Measurements from ENCODE around the gene POLR2E.

The POLR2E gene

DNA sequence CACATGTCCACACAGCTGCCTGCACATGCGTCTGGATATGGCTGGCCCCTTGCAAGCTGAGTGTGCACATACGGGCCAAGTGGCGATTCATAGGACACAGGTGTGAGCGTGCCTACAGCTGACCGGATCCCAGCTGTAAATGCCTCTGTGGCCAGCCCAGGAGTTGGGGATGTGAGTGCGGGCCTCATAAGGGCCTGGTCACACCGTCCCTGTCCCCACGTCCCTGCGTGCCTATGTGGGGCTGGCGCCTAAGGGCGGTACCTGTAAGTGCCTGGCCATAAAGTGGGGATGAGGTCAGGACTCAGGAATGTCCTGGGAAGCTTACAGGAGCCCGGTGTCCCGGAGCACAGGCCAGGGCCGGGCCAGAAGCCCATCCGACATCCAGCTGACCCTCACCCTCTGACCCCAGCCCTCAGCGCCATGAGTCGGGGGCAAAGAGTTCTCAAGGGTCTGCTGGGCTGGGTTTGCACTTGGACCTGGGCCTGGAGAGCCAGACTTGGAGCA is 29.5 kb downstream of the POLR2E start:
- DNase-seq (ENCODE audit: low read depth in 2 of 2): no peak

DNA sequence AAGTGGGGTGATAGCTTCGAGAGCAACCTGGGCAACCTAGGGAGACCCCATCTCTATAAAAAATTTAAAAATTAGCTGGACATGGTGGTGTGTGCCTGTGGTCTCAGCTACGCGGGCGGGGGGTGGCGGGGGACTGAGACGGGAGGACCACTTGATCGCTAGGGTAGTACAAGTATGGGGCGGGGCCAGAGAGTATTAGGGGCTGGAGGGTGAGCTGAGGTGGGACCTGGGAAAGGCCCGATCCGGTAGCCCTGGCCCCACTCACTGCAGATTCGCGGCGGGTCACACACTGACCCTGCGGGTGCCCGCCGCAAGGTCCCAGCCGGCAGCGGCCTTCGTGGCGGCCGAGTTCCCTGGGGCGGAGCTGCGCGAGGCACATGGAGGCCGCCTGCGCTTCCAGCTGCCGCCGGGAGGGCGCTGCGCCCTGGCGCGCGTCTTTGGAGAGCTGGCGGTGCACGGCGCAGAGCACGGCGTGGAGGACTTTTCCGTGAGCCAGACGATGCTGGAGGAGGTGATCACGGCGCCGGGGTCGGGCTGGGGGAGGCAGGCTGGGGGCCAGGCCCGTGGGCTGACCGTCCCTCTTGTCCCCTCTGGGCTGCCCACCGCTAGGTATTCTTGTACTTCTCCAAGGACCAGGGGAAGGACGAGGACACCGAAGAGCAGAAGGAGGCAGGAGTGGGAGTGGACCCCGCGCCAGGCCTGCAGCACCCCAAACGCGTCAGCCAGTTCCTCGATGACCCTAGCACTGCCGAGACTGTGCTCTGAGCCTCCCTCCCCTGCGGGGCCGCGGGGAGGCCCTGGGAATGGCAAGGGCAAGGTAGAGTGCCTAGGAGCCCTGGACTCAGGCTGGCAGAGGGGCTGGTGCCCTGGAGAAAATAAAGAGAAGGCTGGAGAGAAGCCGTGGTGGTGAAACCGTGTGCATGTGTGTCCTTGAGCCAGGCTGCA is 30.2 kb downstream of the POLR2E start:
- DNase-seq (ENCODE audit: low read depth in 2 of 2): peak; percentile 45 to 56

DNA sequence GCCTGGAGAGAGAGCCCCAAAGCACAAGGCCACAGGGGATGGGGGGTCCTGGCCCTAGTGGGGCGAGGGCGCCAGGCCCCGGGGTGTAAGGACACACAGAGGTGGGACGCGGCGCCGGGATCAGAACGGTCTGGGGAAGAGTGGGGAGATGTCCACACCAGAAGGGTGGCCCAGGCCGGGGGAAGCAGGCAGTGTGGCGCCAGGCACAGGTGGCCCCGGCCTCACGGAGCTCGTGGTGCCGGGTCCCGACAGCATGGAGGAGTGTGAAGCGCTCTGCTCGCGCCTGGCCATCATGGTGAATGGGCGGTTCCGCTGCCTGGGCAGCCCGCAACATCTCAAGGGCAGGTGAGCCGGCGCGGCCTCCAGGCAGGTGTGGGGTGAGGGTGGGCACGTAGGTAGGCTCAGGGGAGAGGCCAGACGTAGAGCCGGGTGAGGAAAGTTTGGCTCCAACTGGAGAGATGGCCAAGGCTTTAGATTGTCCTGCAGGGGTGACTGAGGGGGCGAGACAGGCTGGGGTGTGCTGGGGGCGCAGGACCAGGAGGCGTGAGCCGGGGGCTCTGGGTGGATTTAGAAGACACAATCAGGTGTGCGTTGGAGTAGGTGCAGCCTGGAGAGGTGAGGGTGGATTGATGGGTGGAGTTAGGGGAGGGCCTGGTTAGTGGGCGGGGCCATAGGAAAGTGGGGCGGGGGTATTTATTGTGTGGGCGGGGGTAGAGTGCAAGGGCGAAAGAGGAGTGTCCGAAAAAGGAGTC is 31.1 kb downstream of the POLR2E start:
- DNase-seq (ENCODE audit: low read depth in 2 of 2): no peak

DNA sequence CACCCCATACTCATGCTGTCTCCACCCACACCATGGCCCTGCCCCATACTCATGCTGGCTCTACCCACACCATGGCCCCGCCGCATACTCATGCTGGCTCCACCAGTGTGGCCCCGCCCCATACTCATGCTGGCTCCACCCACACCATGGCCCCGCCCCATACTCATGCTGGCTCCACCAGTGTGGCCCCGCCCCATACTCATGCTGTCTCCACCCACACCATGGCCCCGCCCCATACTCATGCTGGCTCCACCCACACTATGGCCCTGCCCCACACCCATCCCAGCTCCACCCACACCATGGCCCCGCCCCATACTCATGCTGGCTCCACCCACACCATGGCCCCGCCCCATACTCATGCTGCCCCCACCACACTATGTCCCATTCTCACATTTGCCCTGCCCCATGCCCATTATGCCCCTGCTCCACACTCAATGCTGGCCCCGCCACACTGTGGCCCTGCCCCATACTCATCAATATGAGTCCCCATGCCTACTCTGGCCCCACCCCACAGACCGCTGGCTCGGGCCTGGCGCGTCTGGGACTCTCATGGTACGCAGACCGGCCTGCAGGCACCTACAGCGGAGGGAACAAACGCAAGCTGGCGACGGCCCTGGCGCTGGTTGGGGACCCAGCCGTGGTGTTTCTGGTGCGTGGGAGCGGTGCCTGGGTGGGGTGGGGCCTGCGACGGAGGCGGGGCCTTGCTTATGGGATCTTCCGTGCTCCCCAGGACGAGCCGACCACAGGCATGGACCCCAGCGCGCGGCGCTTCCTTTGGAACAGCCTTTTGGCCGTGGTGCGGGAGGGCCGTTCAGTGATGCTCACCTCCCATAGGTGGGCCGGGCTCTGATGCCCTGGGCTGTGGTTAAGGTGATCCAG is 31.9 kb downstream of the POLR2E start:
- DNase-seq (ENCODE audit: low read depth in 2 of 2): no peak

DNA sequence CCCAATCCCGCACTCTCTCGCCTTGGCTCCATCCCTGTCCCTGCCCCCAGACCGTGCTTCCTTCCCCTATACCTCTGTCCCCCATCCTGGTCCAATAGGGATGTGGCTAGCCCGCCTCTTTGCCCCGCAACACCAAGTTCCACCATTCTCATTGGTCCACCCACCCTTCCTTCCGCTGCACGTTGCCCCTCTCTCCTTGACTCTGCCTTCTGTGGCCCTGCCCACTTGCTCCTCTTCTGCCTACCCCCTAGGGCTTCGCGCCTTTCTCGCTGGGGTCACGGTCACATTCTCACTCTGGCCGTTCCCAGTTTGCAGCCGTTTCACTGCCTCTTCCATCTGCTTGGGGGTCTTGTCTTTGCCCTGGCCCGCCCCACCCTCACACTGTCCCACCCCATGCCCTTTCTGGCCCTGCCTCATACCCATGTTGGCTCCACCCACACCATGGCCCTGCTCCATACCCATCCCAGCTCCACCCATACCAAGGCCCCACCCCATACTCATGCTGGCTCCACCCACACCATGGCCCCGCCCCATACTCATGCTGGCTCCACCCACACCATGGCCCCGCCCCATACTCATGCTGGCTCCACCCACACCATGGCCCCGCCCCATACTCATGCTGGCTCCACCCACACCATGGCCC is 32.7 kb downstream of the POLR2E start:
- no peak for DNase-seq (ENCODE audit: low read depth in 2 of 2)

DNA sequence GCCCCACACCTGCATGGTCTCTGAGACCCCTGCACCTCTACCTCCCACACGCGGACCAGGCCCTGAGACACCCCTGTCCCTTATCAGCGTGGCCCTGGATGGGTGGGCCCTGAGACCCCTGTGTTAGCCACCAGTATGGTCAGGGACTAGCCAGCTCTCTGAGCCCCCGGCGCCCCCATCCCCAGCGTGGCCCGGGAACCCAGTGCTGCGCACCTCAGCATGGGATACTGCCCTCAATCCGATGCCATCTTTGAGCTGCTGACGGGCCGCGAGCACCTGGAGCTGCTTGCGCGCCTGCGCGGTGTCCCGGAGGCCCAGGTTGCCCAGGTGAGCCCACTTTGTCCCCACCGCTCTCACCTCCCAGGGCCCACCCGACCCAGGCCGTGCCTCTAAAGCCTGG is 33.2 kb downstream of the POLR2E start:
- no peak for DNase-seq (ENCODE audit: low read depth in 2 of 2)

DNA sequence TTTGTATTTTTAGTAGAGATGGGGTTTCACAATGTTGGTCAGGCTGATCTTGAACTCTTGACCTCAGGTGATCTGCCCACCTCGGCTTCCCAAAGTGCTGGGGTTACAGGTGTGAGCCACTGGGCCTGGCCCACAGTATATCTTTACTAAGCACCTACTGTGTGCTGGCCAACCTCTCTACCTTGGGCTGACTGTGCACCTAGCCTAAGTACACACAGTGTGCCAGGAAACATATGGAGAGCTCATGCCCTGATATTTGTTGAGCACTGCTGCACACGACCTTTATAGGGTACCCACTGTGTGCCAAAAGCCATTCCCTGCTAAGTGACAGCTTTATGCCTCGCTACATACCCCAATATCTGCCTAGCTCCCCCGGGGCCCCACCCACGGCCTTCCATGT is 34.5 kb downstream of the POLR2E start:
- no peak for DNase-seq (ENCODE audit: low read depth in 2 of 2)

DNA sequence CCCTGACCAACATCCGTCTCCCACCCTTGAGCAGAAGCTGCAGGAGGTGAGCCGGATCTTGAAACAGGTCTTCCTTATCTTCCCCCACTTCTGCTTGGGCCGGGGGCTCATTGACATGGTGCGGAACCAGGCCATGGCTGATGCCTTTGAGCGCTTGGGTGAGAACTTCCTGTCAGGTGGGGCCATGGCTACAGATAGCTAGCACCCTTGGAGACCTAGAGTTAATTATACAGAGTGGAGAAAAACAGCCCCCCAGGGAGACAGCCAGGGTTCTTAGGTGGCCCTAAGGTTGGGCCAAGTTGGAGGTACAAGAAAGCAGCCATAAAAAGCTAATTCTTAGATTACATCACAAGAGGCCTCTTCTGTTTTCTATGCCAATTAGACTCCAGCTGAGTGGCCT is 37.1 kb downstream of the POLR2E start:
- DNase-seq (ENCODE audit: low read depth in 2 of 2): no peak

DNA sequence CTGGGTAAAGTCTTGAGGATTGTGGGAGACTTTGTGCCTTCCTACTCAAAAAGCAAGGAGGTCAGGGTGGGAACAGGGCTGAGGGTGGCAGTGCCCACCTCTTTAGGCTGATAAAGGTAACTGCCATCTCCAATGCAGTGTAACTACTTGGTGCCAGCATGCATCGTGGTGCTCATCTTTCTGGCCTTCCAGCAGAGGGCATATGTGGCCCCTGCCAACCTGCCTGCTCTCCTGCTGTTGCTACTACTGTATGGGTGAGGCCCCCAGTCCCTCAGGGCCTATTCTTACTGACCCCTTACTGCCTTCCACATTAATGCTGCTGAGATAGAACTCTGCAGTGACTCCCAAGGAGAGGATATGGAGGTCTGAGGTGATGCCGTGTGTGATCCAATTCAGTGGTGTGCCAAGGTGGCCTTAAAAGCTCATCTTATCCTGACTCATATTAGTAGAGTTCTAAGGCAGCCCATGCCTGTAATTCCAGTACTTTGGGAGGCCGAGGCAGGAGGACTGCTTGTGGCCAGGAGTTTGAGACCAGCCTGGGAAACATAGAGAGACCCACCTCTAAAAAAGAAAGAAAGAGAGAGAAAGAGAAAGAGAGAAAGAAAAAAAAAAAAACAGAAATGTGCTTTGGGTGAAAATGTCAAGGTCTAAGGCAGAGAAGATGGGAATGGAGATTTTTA is 37.9 kb downstream of the POLR2E start:
- DNase-seq (ENCODE audit: low read depth in 2 of 2): no peak

DNA sequence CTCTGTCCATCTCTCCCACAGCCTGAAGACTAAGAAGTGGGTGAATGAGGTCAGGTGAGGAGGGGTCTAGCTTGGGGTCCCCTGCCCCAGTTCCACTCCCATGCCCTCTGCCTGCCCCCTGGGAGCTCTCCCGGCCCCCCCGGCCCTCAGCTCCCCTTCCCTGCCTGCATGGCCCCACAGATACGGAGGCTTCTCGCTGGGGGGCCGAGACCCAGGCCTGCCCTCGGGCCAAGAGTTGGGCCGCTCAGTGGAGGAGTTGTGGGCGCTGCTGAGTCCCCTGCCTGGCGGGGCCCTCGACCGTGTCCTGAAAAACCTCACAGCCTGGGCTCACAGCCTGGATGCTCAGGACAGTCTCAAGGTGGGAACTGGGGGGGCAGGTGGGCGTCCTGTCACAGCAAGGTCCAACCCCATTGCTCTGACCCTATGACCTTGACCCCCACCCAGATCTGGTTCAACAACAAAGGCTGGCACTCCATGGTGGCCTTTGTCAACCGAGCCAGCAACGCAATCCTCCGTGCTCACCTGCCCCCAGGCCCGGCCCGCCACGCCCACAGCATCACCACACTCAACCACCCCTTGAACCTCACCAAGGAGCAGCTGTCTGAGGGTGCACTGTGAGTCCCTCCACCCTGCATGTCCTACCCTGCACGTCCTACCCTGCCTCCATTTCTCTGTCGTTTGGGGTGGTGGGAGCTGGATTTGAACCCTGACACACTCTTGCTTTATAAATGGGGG is 39.1 kb downstream of the POLR2E start:
- DNase-seq (ENCODE audit: low read depth in 2 of 2): no peak

DNA sequence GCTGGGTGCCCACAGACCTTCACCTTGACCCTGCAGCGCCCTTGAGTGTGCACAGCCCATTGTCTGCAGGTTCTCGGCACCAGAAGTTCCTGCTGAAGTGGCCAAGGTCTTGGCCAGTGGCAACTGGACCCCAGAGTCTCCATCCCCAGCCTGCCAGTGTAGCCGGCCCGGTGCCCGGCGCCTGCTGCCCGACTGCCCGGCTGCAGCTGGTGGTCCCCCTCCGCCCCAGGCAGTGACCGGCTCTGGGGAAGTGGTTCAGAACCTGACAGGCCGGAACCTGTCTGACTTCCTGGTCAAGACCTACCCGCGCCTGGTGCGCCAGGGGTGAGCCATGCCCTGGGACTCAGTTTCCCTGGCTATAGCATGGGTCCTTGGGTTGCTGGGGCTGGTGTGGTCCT is 40.1 kb downstream of the POLR2E start:
- DNase-seq (ENCODE audit: low read depth in 2 of 2): no peak

DNA sequence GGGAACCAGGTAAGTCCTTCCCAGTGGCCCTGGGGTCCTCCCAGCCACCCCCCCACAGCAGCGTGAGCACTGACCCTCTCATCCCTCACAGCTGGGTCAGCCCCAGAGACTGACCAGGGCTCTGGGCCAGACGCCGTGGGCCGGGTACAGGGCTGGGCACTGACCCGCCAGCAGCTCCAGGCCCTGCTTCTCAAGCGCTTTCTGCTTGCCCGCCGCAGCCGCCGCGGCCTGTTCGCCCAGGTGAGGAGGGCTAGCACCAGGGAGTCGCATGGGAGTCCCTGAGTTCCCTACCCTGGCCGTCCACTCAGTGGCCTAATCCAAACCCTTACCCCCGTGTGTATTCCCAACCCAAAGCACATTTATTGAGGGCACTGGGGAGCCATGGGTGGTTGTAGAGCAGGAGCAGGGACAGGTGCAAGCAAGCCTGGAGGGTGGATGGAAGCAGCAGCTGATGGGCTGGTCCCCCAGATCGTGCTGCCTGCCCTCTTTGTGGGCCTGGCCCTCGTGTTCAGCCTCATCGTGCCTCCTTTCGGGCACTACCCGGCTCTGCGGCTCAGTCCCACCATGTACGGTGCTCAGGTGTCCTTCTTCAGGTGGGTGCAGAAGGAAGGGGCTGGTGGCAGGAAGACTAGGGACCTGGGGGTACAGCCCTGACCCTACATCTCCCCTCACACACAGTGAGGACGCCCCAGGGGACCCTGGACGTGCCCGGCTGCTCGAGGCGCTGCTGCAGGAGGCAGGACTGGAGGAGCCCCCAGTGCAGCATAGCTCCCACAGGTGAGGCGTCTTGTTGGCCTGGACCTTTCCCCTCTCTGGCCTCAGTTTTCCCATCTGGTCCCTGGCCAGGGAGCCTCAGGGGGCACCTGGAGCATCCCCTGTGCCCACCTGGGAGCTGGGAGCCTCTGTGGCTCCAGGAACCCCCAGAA is 40.8 kb downstream of the POLR2E start:
- no peak for DNase-seq (ENCODE audit: low read depth in 2 of 2)

DNA sequence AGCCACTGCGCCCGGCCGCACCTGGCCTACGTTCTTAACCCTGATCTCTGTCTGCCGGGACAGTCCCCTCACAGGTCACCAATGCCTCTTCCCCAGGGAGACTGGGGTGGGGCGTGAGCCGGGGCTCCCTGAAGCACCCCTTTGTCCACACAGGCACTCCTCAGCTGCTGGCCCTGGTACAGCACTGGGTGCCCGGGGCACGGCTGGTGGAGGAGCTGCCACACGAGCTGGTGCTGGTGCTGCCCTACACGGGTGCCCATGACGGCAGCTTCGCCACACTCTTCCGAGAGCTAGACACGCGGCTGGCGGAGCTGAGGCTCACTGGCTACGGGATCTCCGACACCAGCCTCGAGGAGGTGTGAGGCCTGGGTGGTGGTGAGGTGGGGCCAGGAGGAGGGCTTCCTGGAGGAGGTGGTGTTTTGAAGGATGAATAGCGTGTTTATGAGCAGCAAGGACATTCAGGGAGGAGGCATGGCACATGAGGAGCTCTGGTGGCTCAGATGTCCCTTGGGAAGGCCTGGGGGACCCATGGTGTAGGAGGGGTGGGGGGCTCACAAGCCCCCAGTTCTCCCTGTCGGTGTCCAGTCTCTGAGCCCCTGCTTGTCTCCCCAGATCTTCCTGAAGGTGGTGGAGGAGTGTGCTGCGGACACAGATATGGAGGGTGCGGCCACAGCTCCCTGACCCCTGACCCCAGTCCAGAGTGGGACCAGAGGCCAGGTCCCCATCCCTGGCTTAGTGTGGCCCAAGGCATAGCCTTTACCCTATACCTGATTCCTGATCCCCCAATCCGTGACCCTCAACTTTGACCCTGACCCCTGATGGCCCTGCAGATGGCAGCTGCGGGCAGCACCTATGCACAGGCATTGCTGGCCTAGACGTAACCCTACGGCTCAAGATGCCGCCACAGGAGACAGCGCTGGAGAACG is 41.7 kb downstream of the POLR2E start:
- no peak for DNase-seq (ENCODE audit: low read depth in 2 of 2)

DNA sequence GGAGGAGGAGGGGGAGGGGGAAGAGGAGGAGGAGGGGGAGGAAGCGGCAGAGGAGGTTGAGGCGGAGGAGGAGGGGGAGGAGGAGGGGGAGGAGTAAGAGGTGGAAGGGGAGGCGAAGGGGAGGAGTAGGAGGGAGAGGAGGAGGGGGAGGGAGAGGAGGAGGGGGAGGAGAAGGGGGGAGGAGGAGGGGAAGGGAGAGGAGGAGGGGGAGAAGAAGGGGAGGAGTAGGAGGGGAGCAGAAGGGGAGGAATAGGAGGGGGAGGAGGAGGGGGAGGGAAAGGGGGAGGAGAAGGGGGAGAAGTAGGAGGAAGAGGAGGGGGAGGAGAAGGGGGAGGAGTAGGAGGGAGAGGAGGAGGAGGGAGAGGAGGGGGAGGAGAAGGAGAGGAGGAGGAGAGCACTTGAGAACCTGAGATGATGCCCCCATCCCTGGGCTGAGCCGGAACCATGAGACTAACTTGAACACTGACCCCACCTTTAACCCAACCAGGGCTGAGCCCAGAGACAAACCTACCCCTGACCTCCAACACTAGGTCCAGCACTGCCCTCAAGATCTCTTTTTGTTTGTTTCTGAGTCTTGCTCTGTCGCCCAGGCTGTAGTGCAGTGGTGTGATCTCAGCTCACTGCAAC is 42.7 kb downstream of the POLR2E start:
- no peak for DNase-seq (ENCODE audit: low read depth in 2 of 2)

DNA sequence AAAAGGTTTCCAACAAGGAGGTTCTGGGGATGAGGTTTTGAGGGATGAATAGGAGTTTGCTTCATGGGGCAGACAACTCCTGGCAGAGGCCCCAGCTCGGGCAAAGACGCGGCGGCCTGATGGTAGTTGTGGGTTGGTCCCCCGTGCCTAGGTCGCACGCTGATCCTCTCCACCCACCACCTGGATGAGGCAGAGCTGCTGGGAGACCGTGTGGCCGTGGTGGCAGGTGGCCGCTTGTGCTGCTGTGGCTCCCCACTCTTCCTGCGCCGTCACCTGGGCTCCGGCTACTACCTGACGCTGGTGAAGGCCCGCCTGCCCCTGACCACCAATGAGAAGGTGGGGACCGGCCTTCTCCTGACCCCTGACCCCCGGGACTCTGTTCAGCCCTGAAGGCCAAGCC is 43.4 kb downstream of the POLR2E start:
- DNase-seq (ENCODE audit: low read depth in 2 of 2): no peak

DNA sequence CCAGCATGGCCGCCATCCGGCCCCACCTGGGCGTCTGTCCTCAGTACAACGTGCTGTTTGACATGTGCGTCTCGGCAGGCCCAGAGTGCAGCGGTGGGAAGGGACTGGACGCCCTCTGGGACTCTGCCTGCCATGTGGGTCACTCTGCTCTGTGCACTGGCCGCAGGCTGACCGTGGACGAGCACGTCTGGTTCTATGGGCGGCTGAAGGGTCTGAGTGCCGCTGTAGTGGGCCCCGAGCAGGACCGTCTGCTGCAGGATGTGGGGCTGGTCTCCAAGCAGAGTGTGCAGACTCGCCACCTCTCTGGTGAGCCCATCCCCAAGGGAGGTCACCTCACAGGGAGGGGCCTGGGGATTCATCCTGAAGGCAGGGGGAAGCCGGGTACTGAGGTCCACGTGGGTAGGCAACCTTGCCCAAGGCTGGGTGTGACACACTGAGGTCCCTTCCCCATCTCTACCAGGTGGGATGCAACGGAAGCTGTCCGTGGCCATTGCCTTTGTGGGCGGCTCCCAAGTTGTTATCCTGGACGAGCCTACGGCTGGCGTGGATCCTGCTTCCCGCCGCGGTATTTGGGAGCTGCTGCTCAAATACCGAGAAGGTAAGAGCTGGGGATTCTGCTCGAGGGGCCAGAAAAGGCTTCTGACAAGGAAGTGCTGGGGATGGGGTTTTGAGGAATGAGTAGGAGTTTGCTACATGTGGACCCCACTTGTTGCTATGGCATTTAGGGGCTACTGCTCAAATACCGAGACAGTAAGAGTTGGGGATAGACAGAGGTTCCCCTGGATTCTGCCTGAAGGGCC is 44.0 kb downstream of the POLR2E start:
- DNase-seq (ENCODE audit: low read depth in 2 of 2): no peak

DNA sequence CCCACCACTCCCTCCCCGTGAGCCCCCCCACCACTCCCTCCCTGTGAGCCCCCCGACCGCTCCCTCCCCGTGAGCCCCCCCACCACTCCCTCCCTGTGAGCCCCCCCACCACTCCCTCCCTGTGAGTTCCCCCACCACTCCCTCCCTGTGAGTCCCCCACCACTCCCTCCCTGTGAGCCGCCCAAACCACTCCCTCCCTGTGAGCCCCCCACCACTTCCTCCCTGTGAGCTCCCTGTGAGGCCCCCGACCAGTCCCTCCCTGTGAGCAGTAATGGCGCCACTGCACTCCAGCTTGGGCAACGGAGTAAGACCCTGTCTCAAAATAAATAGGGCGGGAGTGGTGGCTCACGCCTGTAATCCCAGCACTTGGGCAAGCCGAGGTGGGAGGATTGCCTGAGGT is 45.4 kb downstream of the POLR2E start:
- no peak for DNase-seq (ENCODE audit: low read depth in 2 of 2)
